Measurements from ENCODE around the gene NRCAM.

The NRCAM gene

GRCh38 chr7:108145401-108145800 lies 310.8 kb downstream of the NRCAM start:
- H3K4me3 ChIP-seq (ENCODE audit: low read depth, low read length) = no peak overlapping the region
- TF ChIP-seq, protein P1, sequence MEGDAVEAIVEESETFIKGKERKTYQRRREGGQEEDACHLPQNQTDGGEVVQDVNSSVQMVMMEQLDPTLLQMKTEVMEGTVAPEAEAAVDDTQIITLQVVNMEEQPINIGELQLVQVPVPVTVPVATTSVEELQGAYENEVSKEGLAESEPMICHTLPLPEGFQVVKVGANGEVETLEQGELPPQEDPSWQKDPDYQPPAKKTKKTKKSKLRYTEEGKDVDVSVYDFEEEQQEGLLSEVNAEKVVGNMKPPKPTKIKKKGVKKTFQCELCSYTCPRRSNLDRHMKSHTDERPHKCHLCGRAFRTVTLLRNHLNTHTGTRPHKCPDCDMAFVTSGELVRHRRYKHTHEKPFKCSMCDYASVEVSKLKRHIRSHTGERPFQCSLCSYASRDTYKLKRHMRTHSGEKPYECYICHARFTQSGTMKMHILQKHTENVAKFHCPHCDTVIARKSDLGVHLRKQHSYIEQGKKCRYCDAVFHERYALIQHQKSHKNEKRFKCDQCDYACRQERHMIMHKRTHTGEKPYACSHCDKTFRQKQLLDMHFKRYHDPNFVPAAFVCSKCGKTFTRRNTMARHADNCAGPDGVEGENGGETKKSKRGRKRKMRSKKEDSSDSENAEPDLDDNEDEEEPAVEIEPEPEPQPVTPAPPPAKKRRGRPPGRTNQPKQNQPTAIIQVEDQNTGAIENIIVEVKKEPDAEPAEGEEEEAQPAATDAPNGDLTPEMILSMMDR (IDR thresholded peaks at IDR 0.05; ENCODE audit: low read depth, low read length) = no peak

DNA sequence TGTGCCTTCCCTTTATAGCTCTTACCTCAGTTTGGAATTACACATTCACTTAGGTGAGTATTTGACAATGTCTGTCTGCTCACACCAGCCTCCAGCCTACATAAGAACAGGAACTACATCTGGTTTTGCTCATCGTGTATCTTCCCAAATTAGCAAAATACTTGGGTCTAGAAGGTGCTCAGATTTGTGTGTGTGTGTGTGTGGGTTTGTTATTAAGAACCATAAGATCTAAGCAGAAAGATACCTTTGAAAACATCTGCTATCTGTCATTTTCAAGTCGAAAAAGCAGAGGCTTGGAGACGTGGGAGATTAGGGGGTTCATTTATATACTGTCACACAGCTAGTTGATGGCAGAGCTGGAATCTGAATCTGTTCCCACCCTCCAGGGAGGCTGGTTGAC lies 311.3 kb downstream of the NRCAM start:
- H3K36me3 ChIP-seq = no peaks in the 10 kb centered on the region
- no peak overlapping the region for H3K27ac ChIP-seq
- TF ChIP-seq, protein P1 (IDR thresholded peaks at IDR 0.05; ENCODE audit: low read depth, low read length) = no peak
- H3K27me3 ChIP-seq (ENCODE audit: insufficient read depth, low read depth, severe bottlenecking) = no peaks in the 10 kb centered on the region
- DNase-seq = no peak
- no peak overlapping the region for H3K4me3 ChIP-seq (ENCODE audit: low read depth, low read length)
- no peaks in the 10 kb centered on the region for H3K9me3 ChIP-seq (ENCODE audit: severe bottlenecking)

More at GRCh38 chr7:108145401-108145800, 310.8 kb downstream of the NRCAM start:
- no peak for DNase-seq
- Histone ChIP-seq H3K27me3 (ENCODE audit: insufficient read depth, low read depth, severe bottlenecking) (no peaks in the 10 kb centered on the region), H3K9me3 (ENCODE audit: severe bottlenecking) (no peaks in the 10 kb centered on the region), H3K27ac (no peak overlapping the region), H3K36me3 (no peaks in the 10 kb centered on the region)

DNA sequence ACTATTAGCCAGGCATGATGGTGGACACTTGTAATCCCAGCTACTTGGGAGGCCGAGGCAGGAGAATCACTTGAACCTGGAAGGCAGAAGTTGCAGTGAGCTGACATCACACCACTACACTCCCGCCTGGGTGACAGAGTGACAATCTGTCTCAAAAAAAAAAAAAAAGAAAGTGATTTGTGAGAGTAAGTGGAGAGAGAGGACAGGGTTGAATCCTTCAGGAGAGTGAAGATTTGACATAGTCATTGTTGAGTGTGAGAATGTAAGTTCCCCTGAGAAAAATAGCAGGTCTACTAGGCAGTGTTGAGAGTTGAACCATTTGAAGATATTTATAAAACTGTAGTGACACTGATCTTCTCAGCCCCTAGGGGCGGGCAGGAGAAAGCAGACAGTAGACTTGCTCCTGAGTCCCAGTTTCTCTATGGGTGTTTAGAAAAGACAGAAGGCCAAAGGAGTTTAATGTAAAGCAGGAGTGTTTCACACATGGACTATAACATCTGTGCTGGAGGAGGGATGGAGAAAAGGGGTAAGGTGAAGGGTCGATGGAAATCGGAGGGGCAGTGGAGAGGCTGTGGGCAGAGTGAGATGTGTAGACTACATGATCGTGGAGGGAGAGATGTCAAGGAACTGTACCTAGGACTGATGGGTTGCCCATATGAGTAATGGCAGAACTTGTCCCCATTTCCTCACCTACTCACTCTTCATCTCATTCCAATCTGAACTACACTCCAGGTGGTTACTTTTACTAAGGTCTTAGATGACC lies 312.4 kb downstream of the NRCAM start:
- TF ChIP-seq, protein P1 (IDR thresholded peaks at IDR 0.05; ENCODE audit: low read depth, low read length) = no peak
- no peaks in the 10 kb centered on the region for H3K27me3 ChIP-seq (ENCODE audit: insufficient read depth, low read depth, severe bottlenecking)
- H3K4me3 ChIP-seq (ENCODE audit: low read depth, low read length) = no peak overlapping the region
- H3K36me3 ChIP-seq = no peaks in the 10 kb centered on the region
- H3K9me3 ChIP-seq (ENCODE audit: severe bottlenecking) = no peaks in the 10 kb centered on the region
- H3K27ac ChIP-seq = no peak overlapping the region
- DNase-seq = no peak

DNA sequence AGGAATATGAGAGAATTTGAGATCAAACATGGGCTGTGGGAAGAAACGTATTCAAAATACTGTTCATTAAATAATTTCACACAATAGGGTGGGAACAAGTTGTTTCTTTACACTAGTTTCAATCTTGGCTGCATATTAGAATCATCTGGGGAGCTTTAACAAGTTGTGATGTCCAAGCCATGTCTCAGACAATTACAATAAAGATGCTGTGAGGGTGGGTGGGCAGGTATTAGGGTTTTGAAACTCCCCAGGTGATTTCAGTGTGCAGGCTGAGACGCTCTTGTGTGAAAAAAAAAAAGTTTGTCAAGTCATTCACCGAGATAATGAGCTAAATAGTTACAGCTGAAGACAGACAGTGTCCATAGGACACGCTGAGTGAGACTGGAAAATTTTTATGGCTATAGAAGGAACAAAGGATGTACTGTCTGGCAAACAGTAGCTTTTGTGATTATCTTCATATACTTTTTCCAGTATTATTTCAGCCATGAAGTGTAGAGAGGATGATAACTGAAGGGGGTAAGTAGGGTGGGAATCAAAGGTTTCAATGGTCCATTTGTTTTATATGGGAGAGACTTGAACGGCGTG lies 313.5 kb downstream of the NRCAM start:
- TF ChIP-seq, protein P1 (IDR thresholded peaks at IDR 0.05; ENCODE audit: low read depth, low read length) = no peak
- DNase-seq = no peak
- no peaks in the 10 kb centered on the region for H3K27me3 ChIP-seq (ENCODE audit: insufficient read depth, low read depth, severe bottlenecking)
- no peaks in the 10 kb centered on the region for H3K9me3 ChIP-seq (ENCODE audit: severe bottlenecking)
- no peak overlapping the region for H3K27ac ChIP-seq
- H3K4me3 ChIP-seq (ENCODE audit: low read depth, low read length) = no peak overlapping the region
- no peaks in the 10 kb centered on the region for H3K36me3 ChIP-seq

DNA sequence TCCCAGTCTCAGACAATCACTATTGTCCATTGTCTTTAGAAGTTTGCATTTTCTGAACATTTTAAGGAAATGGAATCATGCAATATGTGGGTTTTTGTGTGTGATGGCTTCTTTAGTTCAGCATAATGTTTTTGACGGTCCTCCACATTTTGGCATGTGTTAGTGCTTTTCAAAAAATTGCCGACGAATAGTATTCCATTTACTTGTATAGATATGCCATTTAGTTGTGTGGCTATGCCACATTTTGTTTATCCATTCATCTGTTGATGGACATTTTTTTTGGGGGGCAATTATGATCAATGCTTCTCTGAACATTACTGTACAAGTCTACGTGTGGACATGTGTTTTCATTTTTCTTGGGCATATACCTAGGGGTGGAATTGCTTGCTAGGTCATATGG lies 314.1 kb downstream of the NRCAM start:
- no peak overlapping the region for H3K4me3 ChIP-seq (ENCODE audit: low read depth, low read length)
- H3K36me3 ChIP-seq = no peaks in the 10 kb centered on the region
- H3K27ac ChIP-seq = no peak overlapping the region
- H3K27me3 ChIP-seq (ENCODE audit: insufficient read depth, low read depth, severe bottlenecking) = no peaks in the 10 kb centered on the region
- TF ChIP-seq, protein P1 (IDR thresholded peaks at IDR 0.05; ENCODE audit: low read depth, low read length) = no peak
- DNase-seq = no peak
- H3K9me3 ChIP-seq (ENCODE audit: severe bottlenecking) = peaks cover 3% of the 10 kb centered on the region

Data from WERI-Rb-1 (cell line).